Astrocyte (in vitro differentiated cells and primary cell): ENCODE data around the gene ZNF311. TPM values are rescaled to one million over a fixed set of nuclear protein-coding genes. Genes with fewer than 3 reads are reported as not detected.
A peak's percentile ranks its signal among the peaks of the same experiment; 100 is the strongest.

Experiments
- DNase-seq: peaks from one replicate; pipeline ENCODE4 v3.0.0-alpha.2; 2010; ENCODE audit warnings: low read depth
- FAIRE-seq: peaks from 2 replicates; lab custom pipeline; 2011; peaks lifted over from hg19 to GRCh38; lab: Jason Lieb, UNC
- H2AFZ ChIP-seq: 2 replicates; pipeline ENCODE4 v1.6.0; 2012; ENCODE audit warnings: low read depth, low read length, inconsistent platforms
- H3K27ac ChIP-seq: 2 replicates; pipeline ENCODE4 v1.5.1; 2011; ENCODE audit warnings: low read depth, low read length, inconsistent platforms
- H3K27me3 ChIP-seq: 2 replicates; pipeline ENCODE4 v1.6.0; 2011; ENCODE audit warnings: low read length, inconsistent platforms; ENCODE audit not compliant: insufficient read depth
- H3K36me3 ChIP-seq: 2 replicates; pipeline ENCODE4 v1.5.1; 2011; ENCODE audit warnings: low read length, inconsistent platforms; ENCODE audit not compliant: insufficient read depth
- H3K4me1 ChIP-seq: 2 replicates; pipeline ENCODE4 v1.5.1; 2011; ENCODE audit warnings: low read length, inconsistent platforms; ENCODE audit not compliant: insufficient read depth
- H3K4me2 ChIP-seq: 2 replicates; pipeline ENCODE4 v1.6.0; 2012; ENCODE audit warnings: low read length, inconsistent platforms
- H3K4me3 ChIP-seq: 2 replicates; pipeline ENCODE4 v1.5.1; 2011; ENCODE audit warnings: low read depth, mild to moderate bottlenecking, low read length, inconsistent platforms; ENCODE audit not compliant: insufficient read depth
- H3K79me2 ChIP-seq: 2 replicates; pipeline ENCODE4 v1.6.0; 2012; ENCODE audit warnings: mild to moderate bottlenecking, low read length, inconsistent platforms; ENCODE audit not compliant: insufficient read depth
- H3K9ac ChIP-seq: 2 replicates; pipeline ENCODE4 v1.6.0; 2012; ENCODE audit warnings: mild to moderate bottlenecking, low read length, inconsistent platforms
- H3K9me3 ChIP-seq: 2 replicates; pipeline ENCODE4 v1.5.1; 2012; ENCODE audit warnings: low read depth, mild to moderate bottlenecking, low read length, inconsistent platforms; ENCODE audit not compliant: insufficient read depth
- H4K20me1 ChIP-seq: 2 replicates; pipeline ENCODE4 v1.6.0; 2012; ENCODE audit warnings: low read length, inconsistent platforms; ENCODE audit not compliant: insufficient read depth
- H3K27ac Mint-ChIP-seq: one replicate; pipeline ENCODE4 v1.8.0; 2021; ENCODE audit warnings: mild to moderate bottlenecking, mixed read lengths; ENCODE audit not compliant: unreplicated experiment
- H3K27me3 Mint-ChIP-seq: one replicate; pipeline ENCODE4 v1.8.0; 2021; ENCODE audit warnings: low read depth, mixed read lengths; ENCODE audit not compliant: unreplicated experiment
- H3K36me3 Mint-ChIP-seq: one replicate; pipeline ENCODE4 v1.8.0; 2021; ENCODE audit warnings: low read depth, mixed read lengths; ENCODE audit not compliant: unreplicated experiment
- H3K4me1 Mint-ChIP-seq: one replicate; pipeline ENCODE4 v1.8.0; 2021; ENCODE audit warnings: low read depth, mixed read lengths; ENCODE audit not compliant: unreplicated experiment
- H3K4me3 Mint-ChIP-seq: one replicate; pipeline ENCODE4 v1.8.0; 2021; ENCODE audit warnings: mild to moderate bottlenecking, moderate library complexity, mixed read lengths; ENCODE audit not compliant: unreplicated experiment
- H3K9me3 Mint-ChIP-seq: one replicate; pipeline ENCODE4 v1.8.0; 2021; ENCODE audit warnings: mild to moderate bottlenecking, mixed read lengths; ENCODE audit not compliant: unreplicated experiment
- CTCF ChIP-seq: IDR thresholded peaks from 2 replicates; pipeline ENCODE4 v1.5.1; 2011; ENCODE audit warnings: low read depth, mild to moderate bottlenecking, inconsistent platforms, low read length, moderate library complexity; ENCODE audit not compliant: insufficient read depth
- EZH2 ChIP-seq: IDR thresholded peaks from 2 replicates; pipeline ENCODE4 v1.6.1; 2012; ENCODE audit warnings: mild to moderate bottlenecking, low read length, inconsistent platforms; ENCODE audit not compliant: insufficient read depth
- total RNA-seq: library from RNA; stranded (reverse); gene quantifications from 2 replicates; pipeline ENCODE4 v1.2.1, GENCODE V29; 2021

The ZNF311 gene
- total RNA-seq, 1 donor from 2014 or later, result 1.7 TPM

DNA sequence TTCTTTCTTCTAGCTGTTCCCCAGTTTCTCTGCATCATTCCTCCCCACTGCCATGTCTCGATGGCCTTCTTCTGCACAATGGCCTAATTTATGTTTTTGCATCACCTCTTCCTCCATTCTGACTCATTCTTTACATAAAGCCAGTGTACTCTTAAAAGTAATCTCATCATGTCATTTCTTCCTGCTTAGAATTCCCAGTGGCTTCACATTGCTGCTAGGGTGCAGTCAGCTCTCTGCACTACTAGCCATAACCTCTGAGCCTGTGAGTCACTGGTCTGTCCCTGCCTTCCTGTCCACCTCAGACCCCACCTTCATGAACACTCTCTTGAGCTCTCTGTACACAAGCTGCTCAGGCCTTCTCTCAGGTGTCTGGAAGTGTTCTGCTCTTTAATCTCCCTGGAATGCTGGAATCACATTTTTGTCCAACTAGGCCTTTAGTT is 57.3 kb downstream of the ZNF311 start:
- no peak overlapping the region for H3K9ac ChIP-seq
- DNase-seq, result no peak
- Mint-ChIP-seq H3K36me3 (no peaks in the 10 kb centered on the region), H3K27me3 (no peaks in the 10 kb centered on the region), H3K4me1 (peaks cover 7% of the 10 kb centered on the region), H3K27ac (no peak overlapping the region), H3K9me3 (no peaks in the 10 kb centered on the region), H3K4me3 (peak overlapping the region; percentile 58)
- H3K9me3 ChIP-seq, result no peaks in the 10 kb centered on the region
- TF ChIP-seq EZH2, result no peak
- TF ChIP-seq CTCF, result no peak
- peak overlapping the region; percentile 6 for H3K4me2 ChIP-seq
- no peak overlapping the region for H3K27ac ChIP-seq
- no peak for FAIRE-seq
- H3K27me3 ChIP-seq, result no peaks in the 10 kb centered on the region
- no peak overlapping the region for H2AFZ ChIP-seq
- peaks cover 6% of the 10 kb centered on the region for H3K4me1 ChIP-seq
- H3K4me3 ChIP-seq, result no peak overlapping the region
- H3K36me3 ChIP-seq, result no peaks in the 10 kb centered on the region
- H3K79me2 ChIP-seq, result no peaks in the 10 kb centered on the region
- H4K20me1 ChIP-seq, result no peaks in the 10 kb centered on the region

DNA sequence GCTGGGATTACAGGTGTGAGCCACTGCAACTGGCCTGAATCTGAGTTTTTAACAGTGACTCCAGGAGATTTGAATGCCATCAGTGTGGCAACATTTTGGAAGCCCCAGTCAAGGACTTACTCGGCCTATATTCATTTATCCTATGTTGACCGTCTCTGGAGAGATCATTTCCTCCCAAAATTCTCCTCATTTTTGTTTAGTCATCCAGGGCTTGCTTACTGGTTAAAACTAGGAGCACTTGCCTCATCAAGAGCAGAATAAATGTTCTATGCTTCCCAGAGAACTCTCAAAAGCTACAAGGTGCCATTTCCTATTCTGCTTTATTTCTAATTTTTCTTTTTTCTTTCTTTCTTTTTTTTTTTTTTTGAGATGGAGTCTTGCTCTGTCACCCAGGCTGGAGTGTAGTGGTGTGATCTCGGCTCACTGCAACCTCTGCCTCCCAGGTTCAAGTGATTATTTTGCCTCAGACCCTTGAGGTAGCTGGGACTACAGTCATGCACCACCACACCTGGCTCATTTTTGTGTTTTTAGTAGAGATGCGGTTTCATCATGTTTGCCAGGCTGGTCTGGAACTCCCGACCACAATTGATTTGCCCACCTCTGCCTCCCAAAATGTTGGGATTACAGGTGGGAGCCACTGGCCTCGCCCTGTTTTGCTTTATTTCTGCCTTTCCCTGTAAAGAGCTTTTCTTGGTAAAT is 57.9 kb downstream of the ZNF311 start:
- Mint-ChIP-seq H3K27ac (no peak overlapping the region), H3K27me3 (no peaks in the 10 kb centered on the region), H3K9me3 (no peaks in the 10 kb centered on the region), H3K36me3 (no peaks in the 10 kb centered on the region), H3K4me3 (no peak overlapping the region), H3K4me1 (peaks cover 7% of the 10 kb centered on the region)
- Histone ChIP-seq H2AFZ (no peak overlapping the region), H3K27me3 (no peaks in the 10 kb centered on the region), H3K4me1 (peaks cover 6% of the 10 kb centered on the region), H3K9ac (no peak overlapping the region), H3K4me2 (no peak overlapping the region), H3K9me3 (no peaks in the 10 kb centered on the region), H3K4me3 (no peak overlapping the region), H3K79me2 (no peaks in the 10 kb centered on the region), H3K27ac (no peak overlapping the region), H3K36me3 (no peaks in the 10 kb centered on the region), H4K20me1 (no peaks in the 10 kb centered on the region)
- TF ChIP-seq EZH2 (no peak), CTCF (no peak)
- no peak for FAIRE-seq
- DNase-seq, result no peak

GRCh38 chr6:28945349-28945748 is 59.8 kb downstream of the ZNF311 start:
- no peak overlapping the region for H3K27ac ChIP-seq
- no peak overlapping the region for H3K4me2 ChIP-seq
- no peak for TF ChIP-seq CTCF
- no peak for TF ChIP-seq EZH2
- H3K4me1 ChIP-seq, result peaks cover 6% of the 10 kb centered on the region
- no peak overlapping the region for H2AFZ ChIP-seq
- no peaks in the 10 kb centered on the region for H3K9me3 Mint-ChIP-seq
- no peaks in the 10 kb centered on the region for H3K36me3 ChIP-seq
- peaks cover 7% of the 10 kb centered on the region for H3K4me1 Mint-ChIP-seq
- no peaks in the 10 kb centered on the region for H3K27me3 Mint-ChIP-seq
- no peaks in the 10 kb centered on the region for H3K79me2 ChIP-seq
- H3K36me3 Mint-ChIP-seq, result no peaks in the 10 kb centered on the region
- H3K27ac Mint-ChIP-seq, result no peak overlapping the region
- H3K9ac ChIP-seq, result no peak overlapping the region
- no peaks in the 10 kb centered on the region for H3K27me3 ChIP-seq
- H3K9me3 ChIP-seq, result no peaks in the 10 kb centered on the region
- DNase-seq (no peak), FAIRE-seq (no peak)
- no peaks in the 10 kb centered on the region for H4K20me1 ChIP-seq
- no peak overlapping the region for H3K4me3 Mint-ChIP-seq
- no peak overlapping the region for H3K4me3 ChIP-seq
